Effector CD8-positive, alpha-beta T cell (primary cell): ENCODE measurements around the gene RMND5A.

Experiments used
- DNase-seq: peaks from one replicate; lab custom pipeline; 2025; lab: John Stamatoyannopoulos, UW

Gene RMND5A

DNA sequence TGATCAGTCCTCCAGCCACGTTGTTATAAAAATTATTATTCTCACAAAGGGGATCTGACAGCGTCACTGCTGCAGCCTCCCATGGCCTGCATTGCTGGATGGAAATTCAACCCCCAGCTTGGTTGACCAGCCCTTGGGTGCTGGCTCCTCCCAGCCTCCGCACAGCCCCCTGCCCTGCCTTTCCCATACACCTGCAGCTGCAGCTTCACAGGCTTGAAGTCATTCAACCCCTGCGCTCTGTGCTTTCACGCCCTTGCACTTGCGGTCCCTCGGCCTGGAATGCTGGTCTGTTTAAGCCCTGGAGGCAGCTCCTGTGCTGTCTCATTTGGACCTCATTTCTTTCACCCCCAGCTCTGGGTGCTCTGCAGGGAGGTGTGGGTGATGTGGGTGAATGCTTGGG lies 71.5 kb downstream of the RMND5A start:
- DNase-seq, result no peak

DNA sequence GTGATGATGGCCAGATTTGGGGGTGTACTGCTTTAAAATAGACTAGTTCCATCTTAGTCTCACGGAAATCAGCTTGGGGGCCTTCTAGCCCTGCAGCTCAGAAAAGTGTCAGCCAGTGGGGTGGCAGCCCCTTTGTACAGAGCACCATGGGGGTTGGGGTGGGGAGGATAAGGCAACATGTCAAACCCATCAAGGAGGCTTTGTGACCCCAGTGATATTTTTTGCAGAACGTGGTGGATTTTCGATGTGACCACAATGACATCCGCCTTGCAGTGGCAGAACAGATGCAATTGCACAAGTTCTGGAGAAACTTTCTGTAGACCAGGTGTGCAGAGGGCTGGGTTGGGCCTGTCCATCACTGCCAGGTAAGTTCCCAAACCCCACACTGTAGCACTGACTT lies 73.7 kb downstream of the RMND5A start:
- no peak for DNase-seq

DNA sequence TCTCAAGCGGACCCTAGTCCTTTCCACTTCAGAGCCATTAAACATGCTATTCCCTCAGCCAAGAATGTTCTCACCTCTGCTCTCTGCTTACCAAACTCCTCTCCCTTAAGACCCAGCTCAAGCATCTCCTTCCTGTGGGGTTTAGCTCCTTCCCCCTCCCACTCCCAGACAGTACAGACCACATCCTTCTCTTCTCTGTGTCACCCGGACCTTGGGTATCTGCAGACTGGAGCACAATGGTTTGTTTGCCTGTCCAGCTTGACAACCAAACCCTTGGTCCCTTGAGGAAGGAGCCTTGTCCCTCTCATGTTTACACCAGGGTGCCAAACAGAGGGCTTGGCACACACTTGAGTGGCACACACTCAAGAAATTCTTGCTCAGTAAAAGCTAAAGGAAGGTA lies 74.8 kb downstream of the RMND5A start:
- DNase-seq, result no peak

DNA sequence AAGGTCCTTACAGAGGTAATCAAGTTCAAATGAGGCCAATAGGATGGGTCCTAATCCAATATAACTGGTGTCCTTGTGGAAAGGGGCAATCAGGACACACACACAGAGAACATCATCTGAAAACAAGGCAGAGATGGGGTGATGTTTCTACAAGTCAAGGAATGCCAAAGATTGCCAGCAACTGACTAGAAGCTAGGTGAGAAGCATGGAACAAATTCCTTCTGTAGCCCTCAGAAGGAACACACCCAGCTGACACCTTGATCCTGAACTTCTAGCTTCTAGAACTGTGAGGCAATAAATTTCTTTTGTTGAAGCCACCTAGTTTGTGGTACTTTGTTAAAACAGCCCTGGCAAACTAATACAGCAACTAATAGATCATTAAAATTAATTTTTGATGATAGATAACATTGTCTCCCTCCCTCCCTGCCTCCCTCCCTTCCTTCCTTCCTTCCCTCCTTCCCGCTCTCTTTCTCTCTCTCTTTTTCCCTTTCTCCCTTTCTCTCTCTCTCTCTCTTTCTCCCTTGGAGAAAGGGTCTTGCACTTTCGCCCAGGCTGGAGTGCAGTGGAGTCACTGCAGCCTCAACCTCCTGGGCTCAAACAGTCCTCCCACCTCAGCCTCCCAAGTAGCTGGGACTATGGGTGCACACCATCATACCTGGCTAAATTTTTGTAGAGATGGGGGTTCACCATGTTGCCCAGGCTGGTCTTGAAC lies 80.9 kb downstream of the RMND5A start:
- DNase-seq, result no peak

DNA sequence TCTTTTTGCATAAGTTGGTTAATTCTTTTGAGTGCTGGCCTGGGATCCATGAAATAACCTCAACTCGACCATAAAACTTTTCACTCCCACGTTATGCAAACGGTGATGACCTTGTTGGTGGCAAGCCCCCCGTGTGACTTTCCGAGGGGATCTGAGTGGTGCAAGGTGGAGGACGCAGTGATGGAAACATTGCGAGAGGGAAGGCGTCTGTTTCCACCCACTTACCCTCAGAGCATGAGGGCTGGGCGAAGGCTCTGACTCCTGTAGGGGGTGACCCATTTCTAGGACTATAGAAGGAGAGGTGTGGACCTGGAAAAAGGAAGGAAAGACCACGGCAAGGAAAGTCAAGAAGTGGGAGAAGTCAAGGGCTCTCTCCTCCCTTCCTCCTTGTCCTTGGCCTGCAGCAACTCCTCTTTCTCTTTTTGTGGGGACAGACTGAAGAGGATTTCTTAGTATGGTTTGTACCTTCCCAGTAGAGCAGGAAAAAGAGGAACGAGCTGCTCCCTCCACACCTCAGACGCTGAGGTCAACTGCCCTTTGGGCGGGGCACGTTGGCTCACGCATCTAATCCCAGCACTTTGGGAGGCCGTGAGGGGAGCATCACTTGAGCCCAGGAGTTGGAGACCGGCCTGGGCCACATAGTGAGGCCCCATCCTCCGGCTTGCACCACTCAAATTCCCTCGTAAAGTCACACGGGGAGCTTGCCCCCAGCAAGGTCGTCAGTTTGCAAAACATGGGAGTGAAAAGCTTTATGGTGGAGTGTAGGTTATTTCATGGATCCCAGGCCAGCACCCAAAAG lies 86.2 kb downstream of the RMND5A start:
- no peak for DNase-seq

DNA sequence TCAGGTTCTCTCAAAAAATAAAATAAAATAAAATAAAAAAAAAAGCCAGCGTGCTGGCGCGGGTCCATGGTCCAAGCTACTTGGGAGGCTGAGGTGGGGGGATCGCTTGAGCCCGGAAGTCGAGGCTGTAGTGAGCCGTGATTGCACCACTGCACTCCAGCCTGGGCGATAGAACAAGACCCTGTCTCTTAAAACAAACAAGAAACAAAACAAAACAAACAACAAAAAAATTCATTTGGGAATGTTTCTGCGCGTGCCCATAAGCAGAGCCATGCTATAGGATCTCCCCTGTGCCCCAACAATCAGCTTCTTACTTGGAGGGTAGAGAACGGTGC lies 87.0 kb downstream of the RMND5A start:
- DNase-seq, result no peak

DNA sequence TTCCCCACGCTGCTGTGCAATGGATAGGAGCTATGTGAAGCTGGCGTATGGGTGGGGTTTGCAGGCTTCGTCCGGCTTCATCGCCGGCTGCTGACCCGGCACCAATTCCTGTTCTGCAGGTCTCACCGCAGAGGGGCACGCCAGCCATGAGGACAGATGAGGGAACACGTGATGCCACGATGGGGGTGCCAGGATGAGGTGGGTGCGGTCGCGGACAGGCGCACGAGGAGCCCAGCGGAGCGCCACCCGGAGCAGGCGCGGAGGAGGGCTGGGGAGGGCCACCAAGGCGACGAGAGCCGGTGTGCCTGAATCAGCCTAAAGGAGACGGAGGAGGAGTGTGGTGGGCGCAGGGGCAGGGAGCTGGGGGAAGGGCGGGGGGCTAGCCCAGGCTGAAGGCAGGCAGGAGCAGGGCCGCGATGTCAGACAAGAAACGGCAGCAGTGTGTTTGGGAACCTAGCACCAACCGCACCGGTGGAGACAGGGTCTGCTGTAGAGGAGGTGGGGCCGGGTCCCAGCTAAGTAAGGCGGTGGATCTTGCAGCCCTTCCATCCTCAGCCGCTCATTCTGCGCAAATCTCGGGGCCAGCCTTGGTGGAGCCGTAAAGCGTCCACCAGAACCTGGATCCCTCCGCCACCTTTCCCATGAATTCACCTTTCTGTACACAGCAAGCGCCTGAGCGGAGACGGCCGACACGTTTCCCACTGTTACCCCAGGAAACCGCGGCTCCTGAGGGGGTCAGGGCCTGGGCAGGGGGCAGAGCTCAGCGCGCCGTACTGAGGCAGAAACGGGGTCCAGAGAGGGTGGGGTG lies 87.6 kb downstream of the RMND5A start:
- peak; percentile 57 for DNase-seq

DNA sequence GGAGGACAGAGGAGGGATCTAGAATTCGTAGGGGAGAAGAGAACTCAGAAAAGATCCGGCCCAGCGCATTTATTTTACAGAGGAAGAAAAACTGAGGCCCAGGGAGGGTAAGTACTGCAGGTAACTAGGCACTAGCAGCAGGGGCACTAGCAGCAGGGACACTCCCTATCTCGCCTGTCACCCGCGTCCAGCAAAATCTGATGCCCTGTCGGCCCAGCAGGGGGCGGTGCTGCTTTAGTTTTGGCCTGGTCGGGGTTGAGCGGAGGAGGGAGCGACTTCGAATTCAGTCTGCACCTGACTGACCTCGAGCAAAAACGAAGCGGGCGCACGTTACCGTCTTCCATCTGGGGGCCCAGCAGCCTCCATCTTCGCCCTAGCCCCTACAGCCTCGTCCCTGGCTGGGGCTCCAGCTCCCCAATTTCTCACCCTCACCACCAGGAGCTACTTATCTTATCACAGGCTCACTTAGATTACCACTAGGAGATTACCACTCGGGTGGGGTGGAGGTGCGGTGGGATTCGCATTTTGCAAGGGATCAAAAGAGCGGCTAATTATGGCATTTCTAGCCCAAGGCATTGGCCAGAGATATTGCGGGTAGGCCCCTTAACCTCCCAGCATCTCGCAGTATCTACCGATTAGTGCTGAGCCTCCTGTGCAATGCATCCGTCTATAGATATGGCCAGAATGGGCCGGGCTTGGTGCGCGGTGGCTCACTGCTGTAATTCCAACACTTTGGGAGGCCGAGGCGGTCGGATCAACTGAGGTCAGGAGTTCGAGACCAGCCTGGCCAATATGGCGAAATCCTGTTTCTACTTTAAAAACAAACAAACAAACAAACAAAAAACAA lies 88.4 kb downstream of the RMND5A start:
- peak; percentile 93 for DNase-seq

DNA sequence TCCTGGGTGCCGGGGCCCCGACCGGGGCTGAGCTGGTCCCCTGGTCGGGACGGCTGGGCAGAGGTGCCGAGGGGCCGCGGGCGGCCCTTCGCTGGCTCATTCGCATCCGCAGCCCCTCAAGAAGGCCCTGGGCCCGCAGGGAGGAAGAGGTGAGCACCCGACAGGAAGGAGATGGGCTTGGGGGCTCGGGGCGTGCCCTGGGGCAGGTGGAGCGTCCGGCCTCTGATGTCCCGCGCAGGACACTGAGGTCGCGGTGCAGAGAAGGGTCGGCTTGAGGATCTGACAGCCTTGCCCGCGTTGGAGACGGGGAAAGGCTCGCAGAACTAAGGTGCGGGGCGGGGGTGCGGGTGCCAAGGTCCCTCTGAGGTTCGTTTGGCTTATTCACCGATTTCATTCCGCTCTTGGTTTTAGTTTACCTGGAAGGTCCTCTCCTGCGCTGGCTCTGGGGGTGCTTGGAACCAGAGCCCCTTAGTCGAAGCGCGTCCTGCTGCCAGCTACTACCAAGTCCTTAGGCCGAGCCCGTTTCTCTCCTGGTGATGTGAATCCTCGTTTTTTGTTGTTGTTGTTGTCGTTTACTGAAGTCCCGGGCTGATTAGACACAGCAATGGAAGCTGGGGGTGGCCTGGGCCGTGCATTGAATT lies 89.5 kb downstream of the RMND5A start:
- peak; percentile 18 for DNase-seq

DNA sequence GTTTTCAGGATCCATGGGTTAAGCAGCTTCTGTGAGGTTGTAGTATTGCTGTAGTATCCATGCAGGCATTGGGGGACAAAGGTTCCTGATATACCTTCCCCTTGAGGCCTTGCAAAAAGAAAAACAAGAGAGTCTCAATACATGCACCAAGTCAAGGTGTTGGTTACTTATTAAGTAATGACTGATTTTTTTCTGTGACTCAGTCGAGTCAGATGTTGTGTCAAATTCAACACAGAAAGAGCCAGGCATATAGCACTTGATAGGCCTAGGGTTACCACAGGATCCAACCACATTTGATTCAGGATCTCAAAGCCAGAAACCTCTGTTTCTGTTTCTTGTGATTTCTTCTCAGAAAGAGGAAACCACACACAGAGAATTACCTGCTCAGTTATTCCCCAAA lies 95.5 kb downstream of the RMND5A start:
- DNase-seq, result no peak

DNA sequence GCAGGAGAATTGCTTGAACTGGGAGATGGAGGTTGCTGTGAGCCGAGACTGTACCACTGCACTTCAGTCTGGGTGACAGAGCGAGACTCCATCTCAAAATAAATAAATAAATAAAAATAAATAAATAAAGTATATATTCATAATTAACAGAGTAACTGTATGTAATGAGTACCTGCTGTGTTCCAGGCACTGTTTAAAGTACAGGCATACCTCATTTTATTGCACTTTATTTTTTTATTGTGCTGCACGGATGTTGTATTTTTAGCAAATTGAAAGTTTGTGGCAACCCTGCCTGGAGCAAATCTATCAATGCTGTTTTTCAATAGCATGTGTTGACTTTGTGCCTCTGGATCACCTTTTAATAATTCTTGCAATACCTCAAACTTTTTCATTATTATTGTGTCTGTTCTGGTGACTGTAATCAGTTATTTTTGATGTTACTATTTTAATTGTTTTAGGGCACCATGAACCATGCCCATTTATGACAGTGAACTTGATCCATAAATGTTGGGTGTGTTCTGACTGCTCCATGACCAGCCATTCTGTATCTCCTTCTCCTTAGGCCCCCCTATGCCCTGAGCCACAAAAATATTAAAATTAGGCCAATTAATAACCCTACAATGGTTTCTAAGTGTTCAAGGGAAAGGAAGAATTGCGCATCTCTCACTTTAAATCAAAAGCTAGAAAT lies 98.2 kb downstream of the RMND5A start:
- DNase-seq, result no peak

DNA sequence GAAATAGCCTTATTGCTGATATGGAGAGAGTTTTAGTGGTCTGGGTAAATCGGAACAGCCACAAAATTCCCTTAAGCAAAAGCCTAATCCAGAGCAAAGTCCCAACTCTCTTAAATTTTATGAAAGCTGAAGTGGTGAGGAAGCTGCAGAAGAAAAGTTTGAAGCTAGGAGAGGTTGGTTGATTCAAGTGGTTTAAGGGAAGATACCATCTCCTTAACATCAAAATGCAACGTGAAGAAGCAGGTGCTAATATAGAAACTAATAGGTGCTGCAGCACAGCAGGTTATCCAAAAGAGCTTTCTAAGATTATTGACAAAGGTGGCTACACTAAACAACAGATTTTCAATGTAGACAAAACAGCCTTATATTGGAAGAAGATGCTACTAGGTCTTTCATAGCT lies 98.9 kb downstream of the RMND5A start:
- no peak for DNase-seq

DNA sequence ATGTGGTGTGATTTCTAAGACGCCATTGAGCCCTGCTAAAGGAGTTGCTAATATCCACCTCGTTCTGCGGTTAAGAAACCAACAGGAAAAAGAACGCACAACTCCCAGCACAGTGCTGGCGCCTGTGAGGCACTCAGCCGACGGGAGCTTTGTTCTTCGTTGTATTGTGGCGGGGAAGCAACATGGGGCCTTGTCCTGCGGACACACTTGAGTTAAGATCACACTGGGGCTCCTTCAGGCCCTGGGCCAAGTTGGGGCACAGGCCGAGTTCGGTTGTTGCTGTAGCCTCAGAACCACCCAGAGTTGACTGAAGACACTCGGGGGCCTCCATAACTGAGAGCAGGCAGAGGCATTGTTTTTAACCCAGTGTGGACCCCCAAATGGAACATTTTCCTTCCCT lies 101.2 kb downstream of the RMND5A start:
- no peak for DNase-seq

DNA sequence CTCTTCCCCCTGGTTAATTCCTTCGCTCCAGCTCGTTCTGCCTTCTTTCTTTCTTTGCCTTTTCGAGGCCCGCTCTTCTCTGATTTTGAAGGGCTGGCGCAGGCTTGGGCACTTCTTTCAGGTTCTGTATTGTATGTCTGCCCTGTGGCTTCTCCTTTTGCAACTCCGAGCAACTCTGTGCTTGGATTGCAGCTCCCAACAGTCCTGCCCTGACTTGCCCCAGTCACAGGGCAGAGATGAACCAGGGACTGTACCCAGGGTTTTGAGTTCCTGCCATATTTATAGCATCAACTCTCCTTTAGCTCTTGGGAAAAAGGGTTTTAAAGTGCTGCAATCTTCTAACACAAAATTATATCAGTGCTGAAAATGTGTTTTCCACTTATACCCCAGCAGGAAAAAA lies 101.8 kb downstream of the RMND5A start:
- DNase-seq, result no peak

DNA sequence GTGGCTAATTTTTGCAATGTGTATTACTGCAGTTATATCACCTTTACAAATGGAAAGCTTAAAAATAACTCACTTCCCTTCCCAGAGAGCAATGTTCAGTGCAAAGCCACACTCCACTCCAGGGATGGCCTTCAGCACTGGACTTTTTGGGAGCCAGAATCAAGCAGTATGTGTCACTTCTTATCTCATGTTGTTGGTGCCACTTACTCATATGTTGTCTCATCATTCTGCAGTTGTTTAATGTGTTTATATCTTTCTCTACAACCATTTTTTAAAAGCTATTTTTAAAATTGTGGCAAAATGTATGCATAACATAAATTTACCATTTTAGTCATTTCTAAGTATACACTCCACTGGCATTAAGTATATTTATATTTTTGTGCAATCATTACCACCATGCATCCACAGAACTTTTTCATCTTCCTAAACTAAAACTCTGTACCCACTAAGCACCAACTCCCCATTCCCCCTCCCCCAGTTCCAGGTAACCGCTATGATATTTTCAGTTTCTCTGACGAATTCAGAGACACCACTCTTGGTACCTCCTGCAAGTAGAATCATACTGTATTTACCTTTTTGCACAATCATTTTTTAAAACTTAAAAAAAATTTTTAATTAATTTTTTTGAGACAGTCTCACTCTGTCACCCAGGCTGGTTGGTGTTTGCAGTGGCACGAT lies 102.7 kb downstream of the RMND5A start:
- no peak for DNase-seq

DNA sequence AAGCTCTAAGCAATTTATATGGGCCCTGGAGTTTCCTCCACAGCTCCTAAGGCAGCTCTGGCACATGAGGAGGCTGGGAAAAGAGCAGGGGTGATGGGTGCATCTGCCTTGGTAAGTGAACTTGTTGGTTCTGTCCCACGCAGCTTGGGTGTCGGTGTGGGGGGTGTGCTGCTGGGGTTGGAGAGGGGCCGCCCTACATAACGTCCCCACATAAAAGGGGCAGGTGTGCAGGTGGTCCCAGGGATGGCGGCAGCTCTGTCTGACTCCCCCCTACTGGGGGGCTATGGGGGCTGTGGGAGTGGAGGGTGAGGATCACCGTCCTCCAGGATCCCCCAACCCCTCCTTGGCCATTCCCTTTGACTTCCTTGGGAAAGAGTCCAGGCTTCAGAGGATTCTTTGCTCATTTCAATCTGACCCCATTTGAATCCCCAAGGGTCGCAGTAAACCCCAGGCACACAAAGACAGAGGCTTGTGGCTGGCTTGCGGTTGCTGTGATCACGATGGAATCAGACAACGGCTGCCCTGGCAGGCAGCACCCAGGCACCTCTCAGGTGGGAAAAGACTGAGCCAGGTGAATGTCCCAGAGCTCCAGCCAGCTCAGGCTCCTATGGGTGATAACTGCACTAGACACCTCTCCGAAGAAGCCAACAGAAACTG lies 105.1 kb downstream of the RMND5A start:
- peak; percentile 49 for DNase-seq

DNA sequence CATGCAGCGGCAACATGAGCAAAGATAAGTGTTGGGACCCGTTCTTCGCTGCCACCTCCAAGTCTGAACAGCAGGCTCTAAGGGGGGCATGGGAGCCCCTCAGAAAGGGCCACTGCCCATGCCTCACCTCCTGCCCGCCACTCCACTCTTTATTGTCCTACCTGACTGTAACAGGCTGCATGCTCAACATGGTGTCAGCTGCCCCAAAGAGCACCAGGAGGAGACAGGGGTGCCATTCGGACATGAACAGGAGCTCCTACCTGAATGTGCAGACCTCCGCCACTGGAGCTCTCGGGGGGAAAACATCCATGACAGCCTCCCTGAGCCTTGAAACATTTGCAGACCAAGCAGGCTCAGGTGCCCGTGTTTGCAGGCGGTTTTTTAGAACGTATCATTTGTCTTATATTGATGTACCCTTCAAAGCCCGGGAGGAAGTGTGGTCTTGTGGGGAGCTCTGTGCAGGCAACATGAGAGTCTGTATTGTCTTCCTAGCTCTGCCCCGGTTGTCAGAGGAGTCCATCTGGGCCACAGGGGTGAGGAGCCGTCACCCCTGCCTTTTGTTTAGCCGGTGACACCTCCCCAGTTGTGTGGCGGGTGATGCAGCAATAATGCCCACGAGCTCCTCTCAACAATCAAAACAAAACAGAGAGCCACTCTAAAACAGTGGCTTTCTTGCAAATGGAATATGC lies 105.7 kb downstream of the RMND5A start:
- peak; percentile 52 for DNase-seq

DNA sequence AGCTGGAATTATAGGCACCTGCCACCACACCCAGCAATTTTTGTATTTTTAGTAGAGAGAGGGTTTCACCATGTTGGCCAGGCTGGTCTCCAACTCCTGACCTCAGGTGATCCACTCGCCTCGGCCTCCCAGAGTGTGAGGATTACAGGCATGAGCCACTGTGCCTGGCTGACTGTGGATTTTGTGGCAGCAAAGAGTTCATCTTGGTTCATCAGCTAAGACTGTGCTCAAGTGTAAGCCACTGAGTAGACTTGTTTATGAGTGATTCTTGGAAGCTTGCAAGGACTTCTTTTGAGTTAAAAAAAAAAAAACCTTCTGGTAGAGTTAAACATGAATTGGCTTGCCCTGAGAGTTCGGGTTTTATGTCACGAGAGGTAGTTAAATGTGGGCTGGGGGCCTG lies 106.9 kb downstream of the RMND5A start:
- no peak for DNase-seq
